Hepatocyte (in vitro differentiated cells): Measurements from ENCODE around the gene KLHL26.

ENCODE experiments used
- CTCF ChIP-seq: fragments of 200-600 bp; sonication (generic); IDR thresholded peaks from 2 replicates; pipeline ENCODE4 v1.5.1; 2016; ENCODE audit warnings: antibody characterized with exemption, mild to moderate bottlenecking; ENCODE audit not compliant: poor library complexity
- EZH2 ChIP-seq: fragments of 200-600 bp; sonication (generic); IDR thresholded peaks from 2 replicates; pipeline ENCODE4 v1.6.1; 2016; ENCODE audit warnings: antibody characterized with exemption, mild to moderate bottlenecking, borderline replicate concordance

- no peak for TF ChIP-seq CTCF
- TF ChIP-seq EZH2 = peak; percentile 17
These were observed 31.7 kb upstream of the KLHL26 start for GRCh38 chr19:18605196-18605545.
